DOHH2 (cell line): ENCODE data around the gene UNC5CL.
A peak's percentile ranks its signal among the peaks of the same experiment; 100 is the strongest.

Experiments used
- H3F3A ChIP-seq: fragments of 200-600 bp; sonication (generic), shearing (Covaris generic); 2 replicates; pipeline ENCODE4 v1.6.0; 2016; ENCODE audit warnings: antibody characterized with exemption, mild to moderate bottlenecking; ENCODE audit not compliant: control insufficient read depth, insufficient read depth
- H3K27ac ChIP-seq: fragments of 200-600 bp; sonication (generic); 2 replicates; pipeline ENCODE4 v1.5.1; 2014; ENCODE audit warnings: low read depth, mild to moderate bottlenecking, low read length, moderate library complexity
- H3K27me3 ChIP-seq: fragments of 200-600 bp; sonication (generic); 2 replicates; pipeline ENCODE4 v1.6.1; 2014; ENCODE audit warnings: mild to moderate bottlenecking, low read length, mixed read lengths; ENCODE audit not compliant: control insufficient read depth
- H3K36me3 ChIP-seq: fragments of 200-600 bp; sonication (generic); 2 replicates; pipeline ENCODE4 v1.6.1; 2014; ENCODE audit warnings: mild to moderate bottlenecking, low read length, moderate library complexity, mixed read lengths; ENCODE audit not compliant: control insufficient read depth
- H3K4me1 ChIP-seq: fragments of 200-600 bp; sonication (generic); 2 replicates; pipeline ENCODE4 v1.6.1; 2014; ENCODE audit warnings: mild to moderate bottlenecking, low read length, mixed read lengths; ENCODE audit not compliant: control insufficient read depth
- H3K4me2 ChIP-seq: fragments of 200-600 bp; sonication (generic); 2 replicates; pipeline ENCODE4 v1.6.0; 2014; ENCODE audit warnings: mild to moderate bottlenecking, low read length, moderate library complexity
- H3K4me3 ChIP-seq: fragments of 200-600 bp; sonication (generic); 2 replicates; pipeline ENCODE4 v1.5.1; 2014; ENCODE audit warnings: mild to moderate bottlenecking, low read length, mixed read lengths
- H3K79me2 ChIP-seq: fragments of 200-600 bp; sonication (generic); 2 replicates; pipeline ENCODE4 v1.6.1; 2014; ENCODE audit warnings: mild to moderate bottlenecking, low read length, mixed read lengths; ENCODE audit not compliant: control insufficient read depth
- H3K9me2 ChIP-seq: fragments of 200-600 bp; sonication (generic); replicated peaks from 2 replicates; pipeline ENCODE4 v1.6.1; 2014; ENCODE audit warnings: mild to moderate bottlenecking, low read length, mixed read lengths; ENCODE audit not compliant: control insufficient read depth
- H3K9me3 ChIP-seq: fragments of 200-600 bp; sonication (generic); 2 replicates; pipeline ENCODE4 v1.6.1; 2014; ENCODE audit warnings: antibody characterized with exemption, low read length, mixed read lengths; ENCODE audit not compliant: control insufficient read depth, insufficient read depth
- H4K20me1 ChIP-seq: fragments of 200-600 bp; sonication (generic); 2 replicates; pipeline ENCODE4 v1.6.0; 2014; ENCODE audit warnings: low read depth, mild to moderate bottlenecking, antibody characterized with exemption, low read length, moderate library complexity; ENCODE audit not compliant: control insufficient read depth, insufficient read depth
- EZH2phosphoT487 ChIP-seq: fragments of 200-600 bp; sonication (generic); IDR thresholded peaks from 2 replicates; pipeline ENCODE4 v1.6.1; 2017; ENCODE audit warnings: borderline replicate concordance, mild to moderate bottlenecking, antibody characterized with exemption, low read length, moderate library complexity, mixed read lengths
- TF ChIP-seq, protein P1 (sequence below): fragments of 200-600 bp; sonication (generic); IDR thresholded peaks from one replicate; pipeline ENCODE4 v1.5.1; 2014; ENCODE audit warnings: antibody characterized with exemption, mild to moderate bottlenecking, low read depth, low read length; ENCODE audit not compliant: poor library complexity, severe bottlenecking

The UNC5CL gene

DNA sequence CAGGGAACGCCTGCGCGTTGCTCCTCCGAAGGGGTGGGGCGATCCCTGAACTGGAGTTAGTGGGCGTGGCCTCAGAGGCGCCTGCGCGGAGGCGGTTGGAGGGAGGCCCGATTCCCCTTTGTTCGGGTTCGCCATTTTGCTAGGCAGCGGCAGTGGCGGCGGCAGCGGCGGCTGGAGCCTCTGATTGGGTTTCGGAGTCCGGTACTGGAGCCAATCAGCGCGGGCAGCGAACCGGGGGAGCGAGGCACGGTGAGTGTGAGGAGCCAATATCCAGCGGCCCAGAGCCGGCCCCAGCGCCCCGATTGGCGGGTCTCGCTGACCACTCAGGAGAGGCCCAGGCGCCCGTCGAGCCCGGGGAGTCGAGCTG is 33.8 kb upstream of the UNC5CL start, which contains the start of gene NFYA:
Gene NFYA, plus strand, starts transcription at position 139 of the 367 bp plus-strand sequence. CDS start 6,116 bp downstream, outside the sequence.
- TF ChIP-seq EZH2phosphoT487, result no peak
- TF ChIP-seq, protein P1, sequence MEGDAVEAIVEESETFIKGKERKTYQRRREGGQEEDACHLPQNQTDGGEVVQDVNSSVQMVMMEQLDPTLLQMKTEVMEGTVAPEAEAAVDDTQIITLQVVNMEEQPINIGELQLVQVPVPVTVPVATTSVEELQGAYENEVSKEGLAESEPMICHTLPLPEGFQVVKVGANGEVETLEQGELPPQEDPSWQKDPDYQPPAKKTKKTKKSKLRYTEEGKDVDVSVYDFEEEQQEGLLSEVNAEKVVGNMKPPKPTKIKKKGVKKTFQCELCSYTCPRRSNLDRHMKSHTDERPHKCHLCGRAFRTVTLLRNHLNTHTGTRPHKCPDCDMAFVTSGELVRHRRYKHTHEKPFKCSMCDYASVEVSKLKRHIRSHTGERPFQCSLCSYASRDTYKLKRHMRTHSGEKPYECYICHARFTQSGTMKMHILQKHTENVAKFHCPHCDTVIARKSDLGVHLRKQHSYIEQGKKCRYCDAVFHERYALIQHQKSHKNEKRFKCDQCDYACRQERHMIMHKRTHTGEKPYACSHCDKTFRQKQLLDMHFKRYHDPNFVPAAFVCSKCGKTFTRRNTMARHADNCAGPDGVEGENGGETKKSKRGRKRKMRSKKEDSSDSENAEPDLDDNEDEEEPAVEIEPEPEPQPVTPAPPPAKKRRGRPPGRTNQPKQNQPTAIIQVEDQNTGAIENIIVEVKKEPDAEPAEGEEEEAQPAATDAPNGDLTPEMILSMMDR, result no peak
- H3K4me3 ChIP-seq, result peak within 1 kb of the TSS; percentile 93
- peak within 1 kb of the TSS; percentile 94 for H3K27ac ChIP-seq
- H3K4me2 ChIP-seq, result peak within 1 kb of the TSS; percentile 99
- peaks cover 71% of the 10 kb centered on the region for H3K36me3 ChIP-seq
- no peaks in the 10 kb centered on the region for H3K9me3 ChIP-seq
- H3F3A ChIP-seq, result peaks cover 11% of the 10 kb centered on the region
- peaks cover 46% of the 10 kb centered on the region for H3K4me1 ChIP-seq
- H3K79me2 ChIP-seq, result peaks cover 60% of the 10 kb centered on the region
- H3K9me2 ChIP-seq, result no peaks in the 10 kb centered on the region
- H4K20me1 ChIP-seq, result peaks cover 8% of the 10 kb centered on the region
- no peaks in the 10 kb centered on the region for H3K27me3 ChIP-seq

- Histone ChIP-seq H4K20me1 (peaks cover 8% of the 10 kb centered on the region), H3K27ac (peak within 1 kb of the TSS; percentile 94), H3F3A (peaks cover 16% of the 10 kb centered on the region), H3K9me3 (no peaks in the 10 kb centered on the region), H3K4me2 (peak within 1 kb of the TSS; percentile 99), H3K4me3 (peak within 1 kb of the TSS; percentile 93), H3K36me3 (peaks cover 73% of the 10 kb centered on the region), H3K79me2 (peaks cover 54% of the 10 kb centered on the region), H3K27me3 (no peaks in the 10 kb centered on the region), H3K9me2 (no peaks in the 10 kb centered on the region), H3K4me1 (peaks cover 40% of the 10 kb centered on the region)
- TF ChIP-seq EZH2phosphoT487, result no peak
- TF ChIP-seq, protein P1, result peak; percentile 10
These were observed 33.2 kb upstream of the UNC5CL start, which contains the start of gene OARD1 for GRCh38 chr6:41071923-41072835. TSS of gene OARD1 (minus strand) at chr6:41072356. CDS start at chr6:41071634, 722 bp downstream.

DNA sequence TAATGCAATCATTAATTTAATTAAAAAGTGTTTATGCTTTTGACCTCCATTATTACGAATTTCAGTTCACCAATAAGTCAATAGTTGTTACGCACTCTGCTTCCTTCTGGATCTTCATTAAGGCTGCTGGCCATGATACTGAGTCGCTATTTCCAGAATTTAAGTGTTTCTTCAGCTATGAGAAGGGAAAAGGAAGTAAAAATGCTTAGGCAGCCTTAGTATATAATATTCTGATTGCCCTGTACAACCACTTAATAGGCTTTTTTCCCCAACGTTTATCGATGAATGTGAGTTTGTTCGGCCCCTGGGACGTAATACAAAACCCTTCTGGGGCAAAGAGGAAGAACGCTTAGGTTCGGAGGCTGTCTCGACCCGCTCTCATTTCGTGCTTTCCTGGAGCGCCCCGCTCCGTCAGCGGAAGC is 32.5 kb upstream of the UNC5CL start:
- Histone ChIP-seq H3K36me3 (peaks cover 75% of the 10 kb centered on the region), H3K4me3 (peak overlapping the region; percentile 93), H3K27ac (peak overlapping the region; percentile 94), H3K79me2 (peaks cover 47% of the 10 kb centered on the region), H3K27me3 (no peaks in the 10 kb centered on the region), H3K9me3 (no peaks in the 10 kb centered on the region), H3F3A (peaks cover 16% of the 10 kb centered on the region), H3K4me1 (peaks cover 35% of the 10 kb centered on the region), H3K4me2 (peak overlapping the region; percentile 84), H3K9me2 (no peaks in the 10 kb centered on the region), H4K20me1 (peaks cover 7% of the 10 kb centered on the region)
- no peak for TF ChIP-seq EZH2phosphoT487

DNA sequence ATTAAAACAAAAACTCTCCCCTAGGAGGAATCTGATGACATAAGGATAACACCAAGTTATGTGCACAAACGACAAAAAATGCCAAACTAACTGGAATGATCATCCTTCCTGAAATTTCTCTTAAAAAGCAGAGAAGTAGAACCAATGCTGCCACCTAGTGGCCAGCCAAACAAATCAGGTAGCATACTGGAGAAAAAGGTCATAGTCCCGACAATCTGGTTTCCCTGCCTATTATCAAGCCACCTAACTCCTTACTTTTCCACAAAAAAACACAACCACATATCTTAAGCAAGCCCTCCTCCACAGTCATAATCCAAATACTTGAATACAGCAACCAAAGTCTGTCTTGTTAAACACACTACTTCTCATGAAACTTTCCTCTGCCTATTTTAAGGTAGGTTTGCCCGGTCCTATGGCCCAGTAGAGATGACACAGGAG is 27.9 kb upstream of the UNC5CL start:
- no peaks in the 10 kb centered on the region for H3K9me2 ChIP-seq
- peaks cover 8% of the 10 kb centered on the region for H3K4me1 ChIP-seq
- no peak for TF ChIP-seq EZH2phosphoT487
- TF ChIP-seq, protein P1, result peak; percentile 81
- peaks cover 6% of the 10 kb centered on the region; the same call in 1 of the 2 replicates for H3F3A ChIP-seq
- H3K27ac ChIP-seq, result no peak overlapping the region
- no peak overlapping the region for H3K4me3 ChIP-seq
- no peaks in the 10 kb centered on the region for H3K9me3 ChIP-seq
- no peaks in the 10 kb centered on the region for H3K27me3 ChIP-seq
- H3K4me2 ChIP-seq, result no peak overlapping the region
- H3K36me3 ChIP-seq, result peaks cover 72% of the 10 kb centered on the region
- H4K20me1 ChIP-seq, result no peaks in the 10 kb centered on the region
- H3K79me2 ChIP-seq, result peaks cover 12% of the 10 kb centered on the region
